GM19238 (cell line): ENCODE measurements around the gene KCNAB2.
"Not testable (repeated sequence)": the region's sequence is repeated elsewhere in the genome, so short reads cannot be mapped to it uniquely, and the experiment has no call there.

Experiments
- DNase-seq: peaks from one replicate; pipeline ENCODE4 v3.0.0; 2011; ENCODE audit warnings: low spot score; ENCODE audit not compliant: insufficient read length

KCNAB2 gene

GRCh38 chr1:6052543-6053205 lies 7.0 kb downstream of the KCNAB2 start:
- DNase-seq = no peak

- no peak for DNase-seq
Measured at GRCh38 chr1:6053206-6053546, 7.5 kb downstream of the KCNAB2 start.

GRCh38 chr1:6054596-6054995 lies 8.9 kb downstream of the KCNAB2 start:
- no peak for DNase-seq

- no peak for DNase-seq
Measured at GRCh38 chr1:6056572-6056948, 10.9 kb downstream of the KCNAB2 start.

- no peak for DNase-seq
Measured at GRCh38 chr1:6057170-6057845, 11.6 kb downstream of the KCNAB2 start.

GRCh38 chr1:6059866-6060265 lies 14.2 kb downstream of the KCNAB2 start:
- DNase-seq = no peak

GRCh38 chr1:6062670-6063069 lies 17.0 kb downstream of the KCNAB2 start:
- DNase-seq = no peak

- DNase-seq = not testable (repeated sequence)
Measured at GRCh38 chr1:6063532-6064053, 17.9 kb downstream of the KCNAB2 start.

- DNase-seq = no peak
Measured at GRCh38 chr1:6065093-6065858, 19.6 kb downstream of the KCNAB2 start.

- DNase-seq = no peak
Measured at GRCh38 chr1:6066680-6067079, 21.0 kb downstream of the KCNAB2 start.

- DNase-seq = no peak
Measured at GRCh38 chr1:6068073-6068472, 22.4 kb downstream of the KCNAB2 start.

DNA sequence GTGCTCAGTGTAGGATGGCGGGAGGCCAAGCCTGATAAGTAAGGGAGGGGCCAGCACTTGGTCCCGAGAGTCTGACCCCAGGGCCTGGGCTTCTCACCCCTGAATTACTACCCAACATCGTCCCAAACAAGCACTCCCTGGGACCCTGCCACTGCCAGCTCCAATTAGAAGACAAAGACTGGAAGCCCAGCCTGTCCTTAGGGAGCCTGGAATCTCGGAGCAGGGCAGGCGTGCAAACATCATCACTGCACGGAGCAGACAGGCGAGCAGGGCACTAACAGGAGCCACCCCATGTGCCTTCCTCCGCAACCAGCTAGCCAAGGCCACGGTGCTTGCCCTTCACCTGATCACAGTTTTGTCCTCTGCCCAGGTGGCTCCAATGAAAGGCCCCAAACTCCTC lies 23.2 kb downstream of the KCNAB2 start:
- DNase-seq = no peak

GRCh38 chr1:6069573-6069972 lies 23.9 kb downstream of the KCNAB2 start:
- no peak for DNase-seq

DNA sequence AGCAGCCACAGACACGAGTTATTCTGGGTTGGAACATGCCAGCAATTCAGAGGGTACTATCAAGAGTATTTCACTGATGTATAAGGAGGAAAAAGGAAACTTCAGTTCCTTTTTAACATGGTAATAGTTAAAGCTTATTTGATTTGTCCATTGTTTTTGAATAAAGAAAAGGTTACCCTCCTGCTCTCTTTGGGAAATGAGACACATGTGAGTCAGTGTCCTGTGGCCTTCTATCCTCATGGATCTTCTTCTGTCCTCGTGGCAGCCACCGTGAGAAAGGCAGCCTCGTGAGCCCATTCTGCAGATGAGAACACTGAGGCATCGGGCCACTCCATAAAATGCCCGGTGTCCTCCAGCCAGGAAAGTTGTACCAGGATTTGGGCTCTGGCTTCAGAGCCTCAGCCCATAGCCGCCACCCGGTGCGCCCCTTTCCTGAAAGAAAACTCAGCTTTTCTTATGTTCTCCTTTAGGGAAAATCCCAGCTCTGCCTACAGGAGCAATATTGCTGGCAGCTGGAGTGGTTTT lies 24.8 kb downstream of the KCNAB2 start:
- DNase-seq = no peak

- DNase-seq = no peak
Measured at GRCh38 chr1:6071219-6071618, 25.5 kb downstream of the KCNAB2 start.

- no peak for DNase-seq
Measured at GRCh38 chr1:6072774-6073479, 27.2 kb downstream of the KCNAB2 start.

- DNase-seq = no peak
Measured at GRCh38 chr1:6073480-6074053, 27.9 kb downstream of the KCNAB2 start.

DNA sequence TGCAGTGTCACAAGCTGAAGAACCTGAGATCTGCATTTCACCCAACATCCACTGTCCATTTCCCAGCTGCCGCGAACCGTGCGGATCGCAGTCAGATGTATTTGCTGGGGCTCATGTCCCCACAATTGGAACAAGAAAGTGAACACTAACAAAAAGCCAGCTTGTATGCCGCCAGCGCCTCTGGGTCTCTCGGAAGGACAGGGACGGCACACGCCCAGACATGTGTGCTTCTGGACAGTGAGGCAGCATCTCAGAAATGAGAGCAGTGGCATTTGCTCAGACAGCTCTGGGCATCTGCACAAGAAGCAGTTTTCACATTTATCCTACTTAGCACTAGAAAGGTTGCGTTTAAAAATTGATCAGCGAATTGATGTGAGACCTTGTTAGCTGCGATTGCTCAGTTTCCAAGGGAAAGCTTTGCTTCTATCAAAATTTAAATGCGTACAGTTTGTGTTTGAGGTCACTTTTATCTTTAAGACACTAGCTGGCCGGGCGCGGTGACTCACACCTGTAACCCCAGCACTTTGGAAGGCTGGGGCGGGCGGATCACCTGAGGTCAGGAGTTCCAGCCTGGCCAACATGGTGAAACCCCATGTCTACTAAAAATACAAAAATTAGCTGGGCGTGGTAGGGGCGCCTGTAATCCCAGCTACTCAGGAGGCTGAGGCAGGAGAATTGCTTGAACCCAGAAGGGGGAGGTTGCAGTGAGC lies 28.7 kb downstream of the KCNAB2 start:
- no peak for DNase-seq

DNA sequence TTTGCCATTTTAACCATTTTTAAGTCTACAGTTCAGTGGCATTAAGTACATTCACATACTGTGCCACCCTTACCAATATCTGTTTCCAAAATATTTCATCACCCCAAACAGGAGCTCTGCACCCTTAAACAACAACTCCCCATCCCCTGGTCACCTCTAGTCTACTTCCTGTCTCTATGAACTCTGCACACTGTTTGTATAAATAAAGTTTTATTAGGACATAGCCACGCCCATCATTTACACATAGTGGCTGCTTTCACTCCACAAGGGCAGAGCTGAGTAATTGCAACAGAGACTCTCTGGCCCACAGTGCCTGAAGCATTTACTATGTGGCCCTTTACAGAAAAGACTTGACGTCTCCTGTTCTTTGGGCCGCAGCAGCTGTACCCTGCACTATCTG lies 30.1 kb downstream of the KCNAB2 start:
- DNase-seq = no peak

GRCh38 chr1:6077061-6077460 lies 31.4 kb downstream of the KCNAB2 start:
- not testable (repeated sequence) for DNase-seq

DNA sequence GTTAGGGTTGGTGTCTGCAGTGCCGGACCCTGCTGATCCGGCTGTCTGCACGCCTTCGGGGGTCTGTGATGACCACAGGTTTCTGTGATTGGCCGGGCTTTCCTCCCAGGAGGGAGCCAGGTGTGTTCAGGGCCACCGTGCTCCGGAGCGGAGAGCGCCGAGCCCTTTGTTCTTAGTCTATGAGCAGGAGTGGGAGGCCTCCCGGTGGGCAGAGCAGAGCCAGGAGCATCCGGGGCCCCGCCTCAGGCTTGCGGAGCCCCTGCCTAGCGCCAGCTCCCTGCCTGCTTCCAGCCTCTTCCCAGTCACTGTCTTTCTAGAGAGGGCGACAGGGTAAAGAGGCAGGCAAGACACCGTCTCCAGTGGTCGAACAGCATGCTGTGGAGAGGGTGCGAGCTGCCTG lies 31.8 kb downstream of the KCNAB2 start:
- DNase-seq = no peak
